T-helper 1 cell treated with Interleukin-12 subunit alpha and Interleukin-12 subunit beta and Interleukin-4 antibody, amounts not matched to agents 30 μg/mL and 1 μg/mL, for 36 hours (primary cell): ENCODE results near the gene PPP1R3A.

Experiments
- H3K27ac Mint-ChIP-seq: one replicate; pipeline ENCODE4 v1.8.0; 2021; ENCODE audit warnings: mild to moderate bottlenecking, mixed read lengths
- H3K27me3 Mint-ChIP-seq: one replicate; pipeline ENCODE4 v1.8.0; 2021; ENCODE audit warnings: low read depth, mixed read lengths
- H3K36me3 Mint-ChIP-seq: one replicate; pipeline ENCODE4 v1.8.0; 2021; ENCODE audit warnings: low read depth, mixed read lengths
- H3K4me1 Mint-ChIP-seq: one replicate; pipeline ENCODE4 v1.8.0; 2021; ENCODE audit warnings: low read depth, mixed read lengths
- H3K4me3 Mint-ChIP-seq: one replicate; pipeline ENCODE4 v1.8.0; 2021; ENCODE audit warnings: mild to moderate bottlenecking, moderate library complexity, mixed read lengths
- H3K9me3 Mint-ChIP-seq: one replicate; pipeline ENCODE4 v1.8.0; 2021; ENCODE audit warnings: mixed read lengths

Gene PPP1R3A

DNA sequence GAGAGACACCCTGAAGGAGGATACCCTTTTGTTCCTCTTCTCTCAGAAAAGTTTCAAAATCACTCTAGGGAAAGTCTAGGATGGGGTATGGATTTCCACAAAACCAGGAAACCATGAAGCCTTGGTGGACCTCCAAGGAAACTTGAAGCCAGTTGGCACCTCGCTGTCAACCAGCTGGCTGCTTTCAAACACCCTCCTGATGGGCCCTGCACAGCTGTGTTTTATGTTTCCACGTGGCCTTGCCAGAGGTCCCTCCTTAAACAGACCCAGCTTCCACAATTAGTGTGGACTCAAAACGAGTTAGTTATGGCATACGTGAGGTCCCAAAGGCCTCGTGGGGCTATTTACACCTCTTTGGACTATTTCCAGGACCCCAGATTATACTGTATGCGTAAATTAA is 5.9 kb downstream of the PPP1R3A start:
- H3K27ac Mint-ChIP-seq: no peak overlapping the region
- no peak overlapping the region for H3K4me3 Mint-ChIP-seq
- H3K27me3 Mint-ChIP-seq: no peaks in the 10 kb centered on the region
- no peaks in the 10 kb centered on the region for H3K4me1 Mint-ChIP-seq
- no peaks in the 10 kb centered on the region for H3K36me3 Mint-ChIP-seq
- no peaks in the 10 kb centered on the region for H3K9me3 Mint-ChIP-seq

DNA sequence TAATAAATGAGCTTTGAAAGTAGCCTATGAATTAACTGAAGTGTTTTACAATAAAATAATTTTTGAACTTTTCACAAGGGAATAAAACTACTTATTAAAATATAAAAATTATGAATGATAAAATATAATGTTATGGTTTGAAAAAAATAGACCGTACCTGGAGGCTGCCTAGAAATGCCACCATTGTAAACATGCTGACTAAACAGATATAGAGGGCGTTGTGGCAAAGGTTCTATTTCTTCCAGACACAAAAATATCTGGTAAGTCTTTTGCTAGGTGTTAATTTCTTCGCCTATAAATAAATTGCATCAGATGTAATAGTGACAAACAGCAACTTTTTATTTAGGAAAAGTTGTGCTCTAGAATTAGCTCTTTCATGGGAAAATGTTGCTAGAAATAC is 11.2 kb downstream of the PPP1R3A start:
- Mint-ChIP-seq H3K36me3 (no peaks in the 10 kb centered on the region), H3K9me3 (no peaks in the 10 kb centered on the region), H3K4me1 (no peaks in the 10 kb centered on the region), H3K27me3 (no peaks in the 10 kb centered on the region), H3K4me3 (no peak overlapping the region), H3K27ac (no peak overlapping the region)

DNA sequence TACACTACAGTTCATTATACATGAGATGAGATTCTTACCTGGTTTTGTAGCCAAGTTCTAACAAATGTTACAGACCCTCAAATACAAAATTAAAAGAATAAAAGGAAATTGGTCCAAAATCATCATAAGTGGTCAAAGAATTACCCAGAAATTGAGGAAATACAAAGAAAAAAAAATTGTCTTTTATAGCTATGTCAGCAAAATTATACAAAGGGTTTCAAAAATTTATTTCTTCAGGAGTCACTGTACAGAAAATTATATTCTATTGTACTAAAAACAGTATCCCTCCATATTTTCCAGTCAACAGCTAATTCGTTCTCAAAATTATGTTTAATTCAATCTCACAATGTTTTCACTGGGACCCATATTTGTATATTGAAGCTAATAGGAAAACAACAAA is 14.3 kb downstream of the PPP1R3A start:
- Mint-ChIP-seq H3K9me3 (no peaks in the 10 kb centered on the region), H3K4me3 (no peak overlapping the region), H3K36me3 (no peaks in the 10 kb centered on the region), H3K4me1 (no peaks in the 10 kb centered on the region), H3K27ac (no peak overlapping the region), H3K27me3 (no peaks in the 10 kb centered on the region)

DNA sequence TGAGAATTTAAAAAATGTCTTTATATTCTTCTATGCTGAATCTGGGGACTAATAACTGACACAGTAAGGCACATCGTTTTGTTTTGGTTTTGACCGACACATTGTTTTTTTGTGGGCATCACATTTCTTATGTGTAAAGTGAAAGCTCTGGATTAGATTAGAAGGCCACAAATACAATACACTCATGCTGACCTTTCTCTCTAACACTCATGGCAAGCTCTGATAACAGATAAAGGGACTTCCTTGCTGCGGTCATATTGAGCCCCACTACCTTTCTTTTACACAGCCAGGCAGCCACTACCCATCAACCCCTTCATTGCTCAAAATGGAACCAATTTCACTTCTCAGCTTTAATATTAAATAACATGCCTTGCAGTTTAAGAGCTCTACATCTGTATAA is 26.0 kb downstream of the PPP1R3A start:
- H3K27me3 Mint-ChIP-seq: no peaks in the 10 kb centered on the region

DNA sequence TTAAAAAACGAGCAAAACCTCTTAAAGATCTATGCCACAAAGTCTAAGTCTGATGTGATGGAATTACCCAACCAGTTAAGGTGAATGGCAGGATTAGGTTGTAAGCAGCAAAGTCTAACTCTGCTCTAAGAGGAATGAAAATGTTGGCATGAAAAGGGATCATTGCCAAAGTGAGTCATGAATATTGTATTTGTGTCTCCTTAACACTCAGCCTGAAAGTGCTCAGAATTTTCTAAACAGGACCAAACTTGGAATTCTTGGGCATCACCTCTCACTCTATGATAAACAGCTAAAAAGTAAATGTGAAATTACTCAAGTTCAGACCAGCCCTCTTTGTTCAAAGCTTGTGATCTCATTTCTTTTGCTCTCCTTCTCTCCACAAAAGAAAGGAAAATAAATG is 27.0 kb downstream of the PPP1R3A start:
- Mint-ChIP-seq H3K36me3 (no peaks in the 10 kb centered on the region), H3K4me1 (no peaks in the 10 kb centered on the region), H3K4me3 (no peak overlapping the region), H3K27ac (no peak overlapping the region), H3K9me3 (no peaks in the 10 kb centered on the region), H3K27me3 (no peaks in the 10 kb centered on the region)

More for the DNA sequence above, 26.0 kb downstream of the PPP1R3A start:
- H3K9me3 Mint-ChIP-seq: no peaks in the 10 kb centered on the region
- H3K4me3 Mint-ChIP-seq: no peak overlapping the region
- no peaks in the 10 kb centered on the region for H3K36me3 Mint-ChIP-seq
- no peaks in the 10 kb centered on the region for H3K4me1 Mint-ChIP-seq
- no peak overlapping the region for H3K27ac Mint-ChIP-seq

DNA sequence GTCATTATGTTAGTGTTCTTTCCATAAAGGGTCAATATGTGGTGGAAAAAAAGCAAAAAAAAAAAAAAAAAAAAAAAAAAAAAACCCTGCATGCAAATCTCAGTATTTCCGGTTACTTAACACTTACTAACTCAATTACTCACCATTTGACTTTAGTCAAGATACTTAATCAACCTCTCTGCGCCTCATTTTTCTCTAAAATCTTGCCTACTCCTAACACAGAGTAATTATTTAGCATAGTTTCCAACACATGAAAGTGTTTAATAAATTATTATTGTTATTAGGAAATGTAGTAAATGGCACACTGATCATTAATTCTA is 27.8 kb downstream of the PPP1R3A start:
- Mint-ChIP-seq H3K4me1 (no peaks in the 10 kb centered on the region), H3K27ac (no peak overlapping the region), H3K27me3 (no peaks in the 10 kb centered on the region), H3K4me3 (no peak overlapping the region), H3K9me3 (no peaks in the 10 kb centered on the region), H3K36me3 (no peaks in the 10 kb centered on the region)

DNA sequence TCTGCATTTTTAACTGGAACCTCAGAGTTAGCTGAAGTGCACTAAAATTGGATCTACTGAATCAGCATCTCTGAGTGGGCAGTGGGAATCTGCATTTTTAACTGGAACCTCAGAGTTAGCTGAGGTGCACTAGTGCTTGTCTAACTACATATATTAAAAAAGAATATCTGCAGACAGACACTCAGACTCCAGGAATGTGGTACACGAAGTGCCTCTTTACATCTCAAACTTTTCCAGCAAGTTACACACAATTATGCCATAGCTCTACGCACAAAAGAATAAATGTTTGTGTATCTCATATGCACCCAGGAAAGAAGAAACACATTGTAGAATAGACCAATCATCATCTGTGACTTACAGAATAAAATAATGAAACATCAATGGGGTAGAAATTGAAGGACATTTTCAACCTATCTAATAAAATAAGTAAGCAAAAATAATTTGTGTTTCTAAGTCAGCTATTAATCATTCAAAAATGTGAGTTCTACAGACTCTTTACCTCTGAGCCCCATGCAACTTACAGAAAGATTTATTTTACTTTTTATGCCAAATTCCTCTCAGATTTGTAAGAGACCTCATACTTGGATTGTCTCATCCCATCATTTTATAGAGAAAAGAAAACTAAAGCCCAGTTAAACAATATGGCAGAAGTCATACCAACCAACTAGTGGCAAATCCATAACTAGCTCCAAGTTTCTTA is 28.3 kb downstream of the PPP1R3A start:
- H3K9me3 Mint-ChIP-seq: no peaks in the 10 kb centered on the region

DNA sequence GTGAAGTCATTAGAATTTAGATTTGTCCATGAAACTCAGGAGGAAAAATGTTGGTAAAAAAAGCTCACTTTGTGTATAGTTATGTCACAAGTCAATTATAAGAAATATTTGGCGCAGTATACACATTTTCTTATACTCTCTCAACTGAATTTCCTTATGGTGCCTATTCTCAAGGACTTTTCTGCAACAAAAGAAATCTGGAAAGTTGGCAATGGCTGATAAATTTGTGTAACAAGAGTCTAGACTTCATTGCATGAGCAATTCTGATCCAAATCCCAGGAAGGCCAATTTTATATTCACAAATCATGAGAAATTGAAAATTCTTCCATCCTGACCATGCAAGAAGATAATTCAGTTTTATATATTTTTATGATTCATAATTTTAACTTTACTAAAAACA is 35.7 kb downstream of the PPP1R3A start:
- Mint-ChIP-seq H3K4me1 (no peaks in the 10 kb centered on the region), H3K4me3 (no peak overlapping the region), H3K36me3 (no peaks in the 10 kb centered on the region), H3K27ac (no peak overlapping the region), H3K9me3 (no peaks in the 10 kb centered on the region), H3K27me3 (no peaks in the 10 kb centered on the region)

More for the DNA sequence above, 28.3 kb downstream of the PPP1R3A start:
- Mint-ChIP-seq H3K4me1 (no peaks in the 10 kb centered on the region), H3K27ac (no peak overlapping the region), H3K36me3 (no peaks in the 10 kb centered on the region), H3K4me3 (no peak overlapping the region), H3K27me3 (no peaks in the 10 kb centered on the region)

DNA sequence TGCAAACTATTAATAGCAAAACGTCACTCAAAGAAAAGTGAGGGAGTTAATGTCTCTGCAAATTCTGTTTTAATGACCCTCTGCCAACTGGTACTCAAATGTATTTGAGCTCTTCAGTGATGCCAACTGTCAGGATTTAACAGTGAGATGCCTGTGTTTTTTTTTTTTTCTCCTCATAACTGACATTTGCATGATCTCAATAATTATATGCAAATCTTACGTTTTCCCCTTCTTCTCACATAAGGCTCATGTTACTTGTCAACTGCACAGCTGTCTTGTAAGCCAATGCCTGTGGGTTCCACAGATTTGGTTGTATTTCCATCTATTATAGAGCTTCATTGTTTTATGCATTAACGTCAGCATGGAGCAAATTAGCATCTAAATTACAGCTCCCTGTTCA is 38.2 kb downstream of the PPP1R3A start:
- H3K36me3 Mint-ChIP-seq: no peaks in the 10 kb centered on the region
- H3K4me1 Mint-ChIP-seq: no peaks in the 10 kb centered on the region
- no peaks in the 10 kb centered on the region for H3K9me3 Mint-ChIP-seq
- H3K4me3 Mint-ChIP-seq: no peak overlapping the region
- no peak overlapping the region for H3K27ac Mint-ChIP-seq
- no peaks in the 10 kb centered on the region for H3K27me3 Mint-ChIP-seq

DNA sequence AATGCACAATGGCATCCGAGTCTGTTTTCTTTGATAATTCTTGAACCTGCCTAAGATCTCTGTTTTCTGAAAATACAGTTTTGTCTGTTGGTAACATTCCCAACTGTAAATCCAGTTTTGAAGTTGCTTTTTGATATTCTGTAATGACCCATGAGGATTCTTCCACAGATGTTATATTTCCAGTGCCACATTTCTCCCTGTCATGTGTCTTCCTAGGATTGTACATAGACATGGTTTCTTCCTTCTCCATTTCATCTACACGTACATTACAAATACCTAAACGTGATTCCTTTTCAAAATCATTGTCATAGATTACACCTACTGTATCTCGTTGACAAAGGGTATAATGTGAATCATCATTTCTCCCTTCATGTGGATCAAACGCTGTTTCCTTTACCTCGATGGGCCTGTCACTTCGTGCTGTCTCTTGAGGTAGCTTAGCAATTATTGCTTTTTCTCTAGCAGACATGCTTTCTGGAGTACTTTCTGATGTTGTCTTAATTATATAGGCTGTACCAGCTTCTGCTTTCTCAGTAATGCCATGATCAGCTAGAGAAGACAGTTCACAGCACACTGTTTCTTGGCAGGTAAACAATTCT is 40.3 kb downstream of the PPP1R3A start:
- H3K4me3 Mint-ChIP-seq: no peak overlapping the region
- H3K36me3 Mint-ChIP-seq: no peaks in the 10 kb centered on the region
- no peaks in the 10 kb centered on the region for H3K27me3 Mint-ChIP-seq
- H3K4me1 Mint-ChIP-seq: no peaks in the 10 kb centered on the region
- no peaks in the 10 kb centered on the region for H3K9me3 Mint-ChIP-seq
- no peak overlapping the region for H3K27ac Mint-ChIP-seq

DNA sequence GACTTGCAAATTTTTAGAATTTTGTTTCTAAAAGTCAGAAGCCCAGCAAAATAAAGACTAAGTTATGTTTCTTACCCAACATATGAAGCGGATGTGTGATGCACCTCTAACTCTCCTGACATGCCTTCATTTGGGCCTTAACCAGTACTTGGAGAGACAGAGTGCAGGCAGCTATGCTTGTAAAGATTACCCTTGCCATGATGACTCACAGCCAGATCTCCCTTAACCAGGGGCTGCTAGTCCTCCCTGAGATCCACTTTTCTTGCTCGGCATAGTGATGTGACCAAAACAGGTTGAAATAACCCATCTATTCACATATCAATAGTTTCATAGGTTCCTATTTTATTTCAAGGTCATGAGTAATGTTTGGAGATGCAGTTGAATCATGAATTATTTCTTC is 43.6 kb downstream of the PPP1R3A start:
- H3K9me3 Mint-ChIP-seq: no peaks in the 10 kb centered on the region
- no peaks in the 10 kb centered on the region for H3K4me1 Mint-ChIP-seq
- H3K4me3 Mint-ChIP-seq: no peak overlapping the region

DNA sequence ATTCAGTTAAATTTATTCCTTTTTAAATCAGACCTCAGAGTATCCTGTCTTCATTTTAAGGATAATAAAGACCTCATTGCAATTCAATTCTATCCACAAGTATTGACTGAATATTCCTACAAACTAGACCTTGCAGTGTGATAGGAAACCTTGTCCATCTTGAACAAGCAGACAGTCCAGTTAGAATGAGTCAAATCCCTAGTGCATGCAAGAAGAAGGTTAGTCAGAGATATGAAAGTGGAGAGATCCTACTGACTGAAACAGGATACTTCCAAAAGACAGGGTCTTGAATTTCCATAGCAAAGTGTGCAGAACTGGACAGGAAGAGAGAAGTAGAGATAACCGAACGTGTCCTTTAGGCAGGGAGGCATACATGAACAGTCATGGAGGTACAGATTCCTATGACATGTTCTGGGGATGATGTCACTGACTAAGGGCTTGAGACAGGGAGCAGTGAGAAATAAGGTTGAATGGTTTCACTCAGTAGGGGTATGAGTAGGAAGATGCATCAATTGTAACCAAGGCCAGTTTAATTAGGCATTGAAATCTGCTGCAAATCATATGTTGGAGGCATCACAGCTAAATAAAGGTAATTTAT is 45.2 kb downstream of the PPP1R3A start:
- Mint-ChIP-seq H3K27ac (no peak overlapping the region), H3K9me3 (no peaks in the 10 kb centered on the region), H3K36me3 (no peaks in the 10 kb centered on the region), H3K4me1 (no peaks in the 10 kb centered on the region), H3K4me3 (no peak overlapping the region), H3K27me3 (no peaks in the 10 kb centered on the region)

More for the DNA sequence above, 43.6 kb downstream of the PPP1R3A start:
- no peaks in the 10 kb centered on the region for H3K36me3 Mint-ChIP-seq
- H3K27ac Mint-ChIP-seq: no peak overlapping the region
- H3K27me3 Mint-ChIP-seq: no peaks in the 10 kb centered on the region

DNA sequence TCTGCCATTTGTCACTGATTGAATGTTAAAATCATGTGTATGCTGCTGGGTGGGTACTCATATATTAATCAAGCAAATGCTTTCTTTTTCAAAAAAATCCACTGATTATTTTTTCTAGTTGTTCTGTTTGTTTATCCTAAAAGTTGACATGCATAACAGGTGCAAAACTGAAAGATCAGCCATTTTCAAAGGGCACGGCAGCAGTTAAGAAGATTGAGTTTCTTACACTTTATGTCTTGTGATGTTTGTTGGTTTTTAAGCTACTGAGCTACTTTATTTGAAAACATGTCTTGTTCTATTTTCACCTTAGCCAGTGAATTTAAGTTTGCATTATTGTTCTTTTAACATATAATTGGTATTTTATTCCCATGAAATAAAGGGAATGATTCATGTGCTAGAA is 45.8 kb downstream of the PPP1R3A start:
- Mint-ChIP-seq H3K27me3 (no peaks in the 10 kb centered on the region), H3K27ac (no peak overlapping the region), H3K4me3 (no peak overlapping the region), H3K9me3 (no peaks in the 10 kb centered on the region), H3K36me3 (no peaks in the 10 kb centered on the region), H3K4me1 (no peaks in the 10 kb centered on the region)

DNA sequence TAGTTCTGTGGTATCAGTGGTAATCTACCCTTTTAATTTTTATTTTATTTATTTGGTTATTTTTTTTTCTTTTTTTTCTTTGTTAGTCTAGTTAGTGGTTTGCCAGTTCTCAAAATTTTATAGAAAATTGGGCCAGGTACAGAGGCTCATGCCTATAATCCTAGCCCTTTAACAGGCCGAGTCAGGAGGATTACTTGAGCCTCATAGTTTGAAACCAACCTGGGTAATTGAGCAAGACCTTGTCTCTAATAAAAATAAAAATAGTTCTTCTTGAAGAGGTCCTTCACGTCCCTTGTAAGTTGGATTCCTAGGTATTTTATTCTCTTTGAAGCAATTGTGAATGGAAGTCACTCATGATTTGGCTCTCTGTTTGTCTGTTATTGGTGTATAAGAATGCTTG is 51.5 kb downstream of the PPP1R3A start:
- Mint-ChIP-seq H3K27ac (no peak overlapping the region), H3K4me1 (no peaks in the 10 kb centered on the region)

DNA sequence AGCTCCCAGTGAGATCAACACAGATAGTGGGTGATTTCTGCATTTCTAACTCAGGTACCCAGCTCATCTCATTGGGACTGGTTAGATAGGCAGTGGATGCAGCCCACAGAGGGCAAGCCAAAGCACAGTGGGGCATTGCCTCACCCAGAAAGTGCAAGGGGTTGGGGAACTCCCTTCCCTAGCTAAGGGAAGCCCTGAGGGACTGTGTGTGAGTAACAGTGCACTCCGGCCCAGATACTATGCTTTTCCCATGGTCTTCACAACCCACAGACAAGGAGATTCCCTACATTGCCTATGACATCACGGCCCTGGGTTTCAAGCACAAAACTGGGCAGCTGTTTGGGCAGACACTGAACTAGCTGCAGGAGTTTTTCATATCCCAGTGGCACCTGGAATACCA is 62.8 kb downstream of the PPP1R3A start:
- Mint-ChIP-seq H3K4me1 (no peaks in the 10 kb centered on the region), H3K27ac (no peak overlapping the region), H3K27me3 (no peaks in the 10 kb centered on the region), H3K4me3 (no peak overlapping the region), H3K36me3 (no peaks in the 10 kb centered on the region), H3K9me3 (peaks cover 8% of the 10 kb centered on the region)

More for the DNA sequence above, 51.5 kb downstream of the PPP1R3A start:
- Mint-ChIP-seq H3K9me3 (peaks cover 4% of the 10 kb centered on the region), H3K4me3 (no peak overlapping the region), H3K36me3 (no peaks in the 10 kb centered on the region), H3K27me3 (no peaks in the 10 kb centered on the region)
